ENCODE data around the gene DHX29.

DNA sequence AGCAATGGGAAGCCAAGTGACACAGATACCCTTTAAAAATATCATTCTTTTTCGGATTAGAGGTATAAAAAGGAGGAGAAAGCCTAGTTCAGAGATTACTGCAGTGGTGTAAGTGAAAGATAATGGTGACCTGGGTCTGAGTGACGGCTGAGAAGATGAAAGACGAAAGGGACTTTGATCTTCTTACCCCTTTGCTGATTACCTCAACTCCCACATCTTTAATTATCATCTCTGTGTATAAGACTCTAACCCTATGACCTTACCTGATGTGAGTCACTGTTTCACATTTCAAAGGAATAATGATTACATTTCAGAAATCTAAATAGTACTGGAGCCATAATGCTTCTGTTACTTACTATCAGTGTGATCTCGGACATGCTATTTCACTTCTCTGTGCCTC lies 52.7 kb downstream of the DHX29 start:
- TF ChIP-seq, protein P1, sequence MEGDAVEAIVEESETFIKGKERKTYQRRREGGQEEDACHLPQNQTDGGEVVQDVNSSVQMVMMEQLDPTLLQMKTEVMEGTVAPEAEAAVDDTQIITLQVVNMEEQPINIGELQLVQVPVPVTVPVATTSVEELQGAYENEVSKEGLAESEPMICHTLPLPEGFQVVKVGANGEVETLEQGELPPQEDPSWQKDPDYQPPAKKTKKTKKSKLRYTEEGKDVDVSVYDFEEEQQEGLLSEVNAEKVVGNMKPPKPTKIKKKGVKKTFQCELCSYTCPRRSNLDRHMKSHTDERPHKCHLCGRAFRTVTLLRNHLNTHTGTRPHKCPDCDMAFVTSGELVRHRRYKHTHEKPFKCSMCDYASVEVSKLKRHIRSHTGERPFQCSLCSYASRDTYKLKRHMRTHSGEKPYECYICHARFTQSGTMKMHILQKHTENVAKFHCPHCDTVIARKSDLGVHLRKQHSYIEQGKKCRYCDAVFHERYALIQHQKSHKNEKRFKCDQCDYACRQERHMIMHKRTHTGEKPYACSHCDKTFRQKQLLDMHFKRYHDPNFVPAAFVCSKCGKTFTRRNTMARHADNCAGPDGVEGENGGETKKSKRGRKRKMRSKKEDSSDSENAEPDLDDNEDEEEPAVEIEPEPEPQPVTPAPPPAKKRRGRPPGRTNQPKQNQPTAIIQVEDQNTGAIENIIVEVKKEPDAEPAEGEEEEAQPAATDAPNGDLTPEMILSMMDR (IDR thresholded peaks at IDR 0.05) = no peak
- TF ChIP-seq POLR2A (IDR thresholded peaks at IDR 0.05) = no peak
